Chondrocyte (in vitro differentiated cells): ENCODE results near the gene RNF213. TPM values are rescaled to one million over a fixed set of nuclear protein-coding genes. Genes with fewer than 3 reads are reported as not detected.
A peak's percentile ranks its signal among the peaks of the same experiment; 100 is the strongest.

Experiments used
- DNase-seq: peaks from one replicate; pipeline ENCODE4 v3.0.0; 2021; ENCODE audit warnings: mixed read lengths, low spot score
- H3K27ac Mint-ChIP-seq: one replicate; pipeline ENCODE4 v1.8.0; 2021; ENCODE audit warnings: mild to moderate bottlenecking, moderate library complexity, mixed read lengths; ENCODE audit not compliant: unreplicated experiment
- H3K27me3 Mint-ChIP-seq: 2 replicates; pipeline ENCODE4 v1.8.0; 2021; ENCODE audit warnings: low read depth, mixed read lengths
- H3K36me3 Mint-ChIP-seq: 2 replicates; pipeline ENCODE4 v1.8.0; 2021; ENCODE audit warnings: low read depth, mixed read lengths
- H3K4me1 Mint-ChIP-seq: 2 replicates; pipeline ENCODE4 v1.8.0; 2021; ENCODE audit warnings: low read depth, mild to moderate bottlenecking, mixed read lengths
- H3K4me3 Mint-ChIP-seq: one replicate; pipeline ENCODE4 v1.8.0; 2021; ENCODE audit warnings: mild to moderate bottlenecking, moderate library complexity, mixed read lengths; ENCODE audit not compliant: unreplicated experiment
- H3K9me3 Mint-ChIP-seq: 2 replicates; pipeline ENCODE4 v1.8.0; 2021; ENCODE audit warnings: low read depth, mixed read lengths
- total RNA-seq: library from RNA; stranded (reverse); gene quantifications from 3 replicates; pipeline ENCODE4 v1.2.1, GENCODE V29; 2021
- TF ChIP-seq, protein P1 (sequence below): fragments of 200-600 bp; sonication (generic); IDR thresholded peaks from 2 replicates; pipeline ENCODE4 v1.5.0; 2021; ENCODE audit warnings: antibody characterized with exemption, mild to moderate bottlenecking, moderate library complexity

The RNF213 gene
- total RNA-seq, 1 donor from 2014 or later: 73.2 TPM

DNA sequence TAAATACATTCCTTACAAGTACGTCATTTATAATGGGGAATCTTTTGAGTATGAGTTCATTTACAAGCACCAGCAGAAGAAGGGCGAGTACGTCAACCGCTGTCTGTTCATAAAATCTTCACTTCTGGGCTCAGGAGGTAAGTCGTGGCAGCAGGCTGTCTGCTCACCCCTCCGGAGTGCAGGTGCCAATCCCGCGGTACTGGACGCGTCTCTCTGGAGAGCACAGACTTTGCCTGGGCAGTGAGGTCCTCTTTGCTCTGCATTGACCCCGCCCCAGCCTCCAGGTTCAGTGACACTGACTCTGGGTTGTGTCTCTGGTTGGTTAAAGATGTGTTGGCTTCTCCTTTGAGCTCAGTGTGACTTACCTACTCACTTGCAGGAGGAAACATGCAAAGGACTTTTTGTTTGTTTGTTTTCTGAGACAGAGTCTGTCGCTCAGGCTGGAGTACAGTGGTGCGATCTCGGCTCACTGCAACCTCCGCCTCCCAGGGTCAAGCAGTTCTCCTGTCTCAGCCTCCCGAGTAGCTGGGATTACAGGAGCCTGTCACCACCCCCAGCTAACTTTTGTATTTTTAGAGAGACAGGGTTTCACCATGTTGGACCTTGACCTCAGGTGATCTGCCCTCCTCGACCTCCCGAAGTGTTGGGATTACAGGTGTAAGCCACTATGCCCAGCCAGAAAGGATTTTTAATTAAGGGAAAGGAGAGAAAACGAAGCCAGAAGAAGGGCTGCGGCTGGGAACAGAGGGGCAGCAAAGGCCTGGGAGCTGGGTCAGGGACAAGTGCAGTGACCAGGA, 31.2 kb downstream of the RNF213 start:
- DNase-seq: peak; percentile 68
- Mint-ChIP-seq H3K27me3 (no peaks in the 10 kb centered on the region), H3K27ac (no peak overlapping the region), H3K4me3 (no peak overlapping the region), H3K9me3 (no peaks in the 10 kb centered on the region), H3K36me3 (peaks cover 45% of the 10 kb centered on the region), H3K4me1 (no peaks in the 10 kb centered on the region)
- TF ChIP-seq, protein P1, sequence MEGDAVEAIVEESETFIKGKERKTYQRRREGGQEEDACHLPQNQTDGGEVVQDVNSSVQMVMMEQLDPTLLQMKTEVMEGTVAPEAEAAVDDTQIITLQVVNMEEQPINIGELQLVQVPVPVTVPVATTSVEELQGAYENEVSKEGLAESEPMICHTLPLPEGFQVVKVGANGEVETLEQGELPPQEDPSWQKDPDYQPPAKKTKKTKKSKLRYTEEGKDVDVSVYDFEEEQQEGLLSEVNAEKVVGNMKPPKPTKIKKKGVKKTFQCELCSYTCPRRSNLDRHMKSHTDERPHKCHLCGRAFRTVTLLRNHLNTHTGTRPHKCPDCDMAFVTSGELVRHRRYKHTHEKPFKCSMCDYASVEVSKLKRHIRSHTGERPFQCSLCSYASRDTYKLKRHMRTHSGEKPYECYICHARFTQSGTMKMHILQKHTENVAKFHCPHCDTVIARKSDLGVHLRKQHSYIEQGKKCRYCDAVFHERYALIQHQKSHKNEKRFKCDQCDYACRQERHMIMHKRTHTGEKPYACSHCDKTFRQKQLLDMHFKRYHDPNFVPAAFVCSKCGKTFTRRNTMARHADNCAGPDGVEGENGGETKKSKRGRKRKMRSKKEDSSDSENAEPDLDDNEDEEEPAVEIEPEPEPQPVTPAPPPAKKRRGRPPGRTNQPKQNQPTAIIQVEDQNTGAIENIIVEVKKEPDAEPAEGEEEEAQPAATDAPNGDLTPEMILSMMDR: no peak

GRCh38 chr17:80292521-80292971, 31.9 kb downstream of the RNF213 start:
- H3K27ac Mint-ChIP-seq: no peak overlapping the region
- TF ChIP-seq, protein P1: peak; percentile 36
- no peaks in the 10 kb centered on the region for H3K9me3 Mint-ChIP-seq
- peak; percentile 59 for DNase-seq
- peaks cover 44% of the 10 kb centered on the region for H3K36me3 Mint-ChIP-seq
- no peaks in the 10 kb centered on the region for H3K4me1 Mint-ChIP-seq
- H3K4me3 Mint-ChIP-seq: no peak overlapping the region
- no peaks in the 10 kb centered on the region for H3K27me3 Mint-ChIP-seq

DNA sequence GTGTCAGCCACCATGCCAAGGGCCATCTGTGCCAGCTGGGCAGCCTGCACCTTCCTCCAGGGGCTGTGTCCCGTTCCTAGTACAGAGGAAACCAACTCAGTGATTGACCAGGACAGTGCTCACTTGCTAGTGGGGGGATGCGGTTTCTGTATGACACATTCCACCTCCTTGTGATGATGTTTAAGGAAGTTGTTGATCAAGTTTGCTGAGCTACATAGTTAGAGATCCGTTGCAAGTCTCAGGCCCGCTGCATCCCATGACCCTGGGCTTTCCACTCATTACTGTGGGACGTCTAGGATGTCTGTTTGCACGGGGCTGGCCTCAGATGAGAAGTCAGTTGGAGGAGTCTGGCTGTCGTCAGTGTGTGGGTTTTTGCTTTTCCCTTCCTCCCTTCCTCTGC, 33.6 kb downstream of the RNF213 start:
- no peaks in the 10 kb centered on the region for H3K27me3 Mint-ChIP-seq
- DNase-seq: peak; percentile 36
- no peaks in the 10 kb centered on the region for H3K4me1 Mint-ChIP-seq
- TF ChIP-seq, protein P1: no peak
- no peak overlapping the region for H3K27ac Mint-ChIP-seq
- H3K9me3 Mint-ChIP-seq: no peaks in the 10 kb centered on the region
- no peak overlapping the region for H3K4me3 Mint-ChIP-seq
- peaks cover 45% of the 10 kb centered on the region for H3K36me3 Mint-ChIP-seq

GRCh38 chr17:80294653-80295052, 34.0 kb downstream of the RNF213 start:
- TF ChIP-seq, protein P1: no peak
- Mint-ChIP-seq H3K4me1 (no peaks in the 10 kb centered on the region), H3K9me3 (peaks cover 1% of the 10 kb centered on the region), H3K36me3 (peaks cover 45% of the 10 kb centered on the region), H3K27ac (no peak overlapping the region), H3K4me3 (no peak overlapping the region), H3K27me3 (no peaks in the 10 kb centered on the region)
- no peak for DNase-seq

DNA sequence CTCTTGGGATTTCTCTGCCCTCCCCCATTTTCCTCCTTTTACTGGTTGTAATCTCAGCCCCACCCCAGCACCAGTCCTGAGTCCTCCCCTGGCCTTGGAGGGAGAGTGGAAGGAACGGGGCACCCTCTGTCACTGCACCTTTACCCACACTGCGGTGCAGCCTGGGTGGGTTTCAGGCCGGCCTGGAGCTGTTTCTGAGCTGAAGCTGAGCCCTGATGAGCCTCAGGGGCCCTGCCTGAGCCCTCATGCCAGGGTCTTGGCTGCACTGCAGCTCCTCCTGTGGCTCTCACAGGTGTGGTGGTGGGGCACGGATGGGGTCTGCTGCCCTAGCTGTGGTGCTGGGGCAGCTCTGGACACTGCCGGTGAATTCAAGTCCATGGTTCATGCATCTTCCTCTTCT, 34.5 kb downstream of the RNF213 start:
- H3K27ac Mint-ChIP-seq: peak overlapping the region; percentile 12
- no peaks in the 10 kb centered on the region for H3K27me3 Mint-ChIP-seq
- H3K36me3 Mint-ChIP-seq: peaks cover 48% of the 10 kb centered on the region
- no peaks in the 10 kb centered on the region for H3K4me1 Mint-ChIP-seq
- peaks cover 4% of the 10 kb centered on the region for H3K9me3 Mint-ChIP-seq
- no peak for DNase-seq
- TF ChIP-seq, protein P1: no peak
- H3K4me3 Mint-ChIP-seq: no peak overlapping the region
